OCI-LY3 (cell line): ENCODE measurements around the gene TIMP4.

Experiments
- CTCF ChIP-seq: fragments of 200-600, 300-600 bp; sonication (generic); IDR thresholded peaks from 2 replicates; pipeline ENCODE4 v1.5.1; 2014; ENCODE audit warnings: antibody characterized with exemption, low read length, low read depth
- EZH2phosphoT487 ChIP-seq: fragments of 200-600 bp; shearing (Covaris generic); IDR thresholded peaks from 2 replicates; pipeline ENCODE4 v1.6.1; 2018; ENCODE audit warnings: antibody characterized with exemption, mixed run types, low read depth

- TF ChIP-seq CTCF (no peak), EZH2phosphoT487 (no peak)
Observed at GRCh38 chr3:12154151-12154550, 4.6 kb downstream of the TIMP4 start.
